Renal cortex interstitium (tissue), 11 donors: ENCODE data around the gene GOLGA6L7. TPM values are rescaled to one million over a fixed set of nuclear protein-coding genes. Genes with fewer than 3 reads are reported as not detected.
"Not testable (repeated sequence)": the region's sequence is repeated elsewhere in the genome, so short reads cannot be mapped to it uniquely, and the experiment has no call there.

Source experiments
- DNase-seq, 11 donors: peaks; one replicate each; pipeline ENCODE4 v3.0.0-alpha.2; 2013; ENCODE audit warnings: low read depth in 9 of 11, low spot score in 4 of 11; ENCODE audit errors: extremely low read depth in 1 of 11
- polyA plus RNA-seq, 3 donors: library from polyadenylated mRNA; unstranded; fragments of 120-200 nt; gene quantifications; one replicate each; pipeline ENCODE4 v1.2.1, GENCODE V29; 2013; ENCODE audit not compliant: insufficient read length in 3 of 3

GOLGA6L7 gene
- polyA plus RNA-seq, 3 donors = 0.25 to 1.1 (median 0.32) TPM

DNA sequence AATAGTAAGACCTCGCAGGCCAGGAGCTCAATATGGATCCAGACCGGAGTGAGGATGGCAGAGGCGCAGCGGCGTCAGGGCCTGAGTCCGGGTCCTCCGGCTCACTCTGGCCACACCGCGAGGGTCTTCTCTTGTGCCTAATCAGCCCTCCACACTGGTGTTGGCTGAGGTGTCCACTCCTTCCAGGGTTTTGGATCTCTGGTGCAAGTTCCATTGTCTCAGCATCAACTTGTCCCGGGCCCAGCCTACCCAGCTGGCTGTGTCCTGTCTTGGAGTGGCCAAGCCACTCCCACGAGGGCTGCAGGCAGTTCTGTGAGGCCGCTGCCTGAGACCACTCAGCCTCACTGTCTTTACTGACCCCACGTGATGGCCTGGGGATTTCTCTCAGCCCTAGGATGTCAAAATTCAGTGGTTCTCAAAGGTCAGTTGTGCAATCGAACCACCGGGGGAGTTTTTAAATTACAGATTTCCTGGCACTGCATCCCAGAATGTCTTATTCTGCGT lies 12.6 kb upstream of the GOLGA6L7 start:
- DNase-seq = no peak

DNA sequence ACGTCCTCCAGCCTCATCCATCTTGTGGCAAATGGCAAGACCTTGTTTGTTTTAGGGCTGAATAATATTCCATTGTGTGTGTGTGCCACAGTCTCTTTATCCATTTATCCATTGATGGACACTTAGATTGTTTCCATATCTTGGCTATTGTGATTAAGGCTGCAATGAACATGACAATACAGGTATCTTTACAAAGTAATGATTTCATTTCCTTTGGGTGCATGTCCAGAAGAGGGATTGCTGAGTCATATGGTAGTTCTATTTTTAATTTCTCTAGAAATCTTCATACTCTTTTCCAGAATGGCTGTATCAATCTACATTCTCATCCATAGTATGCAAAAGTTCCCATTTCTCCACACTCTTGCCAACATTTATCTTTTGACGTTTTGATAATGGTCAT lies 6.1 kb upstream of the GOLGA6L7 start:
- not testable (repeated sequence) for DNase-seq

DNA sequence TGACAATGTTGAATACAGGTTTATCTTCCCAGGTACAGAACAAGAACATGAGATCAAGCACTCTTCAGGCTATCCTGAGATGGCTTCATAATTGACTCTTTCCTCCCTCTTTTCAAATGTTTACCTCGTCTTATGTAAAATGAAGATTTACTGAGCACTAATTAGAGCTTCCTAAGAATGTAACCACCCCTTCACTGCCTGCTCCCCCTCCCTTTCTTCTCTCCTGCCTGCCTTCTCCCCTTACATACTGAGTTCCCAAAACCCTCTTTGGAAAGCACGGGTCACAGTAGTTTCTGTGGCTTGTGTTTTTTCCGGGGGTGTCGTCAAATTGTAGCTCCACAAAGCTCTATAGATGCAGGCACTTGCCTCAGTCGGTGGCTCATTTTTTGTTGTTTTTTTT lies 5.2 kb upstream of the GOLGA6L7 start:
- DNase-seq = not testable (repeated sequence)

DNA sequence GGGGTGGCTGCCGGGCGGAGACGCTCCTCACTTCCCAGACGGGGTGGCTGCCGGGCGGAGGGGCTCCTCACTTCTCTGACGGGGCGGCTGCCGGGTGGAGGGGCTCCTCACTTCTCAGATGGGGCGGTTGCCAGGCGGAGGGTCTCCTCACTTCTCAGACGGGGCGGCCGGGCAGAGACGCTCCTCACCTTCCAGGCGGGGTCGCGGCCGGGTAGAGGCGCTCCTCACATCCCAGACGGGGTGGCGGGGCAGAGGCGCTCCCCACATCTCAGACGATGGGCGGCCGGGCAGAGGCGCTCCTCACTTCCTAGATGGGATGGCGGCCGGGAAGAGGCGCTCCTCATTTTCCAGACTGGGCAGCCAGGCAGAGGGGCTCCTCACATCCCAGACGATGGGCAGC lies 1.3 kb upstream of the GOLGA6L7 start:
- not testable (repeated sequence) for DNase-seq

DNA sequence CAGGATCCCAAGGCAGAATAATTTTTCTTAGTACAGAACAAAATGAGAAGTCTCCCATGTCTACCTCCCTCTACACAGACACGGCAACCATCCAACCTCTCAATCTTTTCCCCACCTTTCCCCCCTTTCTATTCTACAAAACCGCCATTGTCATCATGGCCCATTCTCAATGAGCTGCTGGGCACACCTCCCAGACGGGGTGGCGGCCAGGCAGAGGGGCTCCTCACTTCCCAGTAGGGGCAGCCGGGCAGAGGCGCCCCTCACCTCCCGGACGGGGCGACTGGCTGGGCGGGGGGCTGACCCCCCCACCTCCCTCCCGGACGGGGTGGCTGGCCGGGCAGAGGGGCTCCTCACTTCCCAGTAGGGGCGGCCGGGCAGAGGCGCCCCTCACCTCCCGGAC lies 827 bp upstream of the GOLGA6L7 start:
- DNase-seq = not testable (repeated sequence)

DNA sequence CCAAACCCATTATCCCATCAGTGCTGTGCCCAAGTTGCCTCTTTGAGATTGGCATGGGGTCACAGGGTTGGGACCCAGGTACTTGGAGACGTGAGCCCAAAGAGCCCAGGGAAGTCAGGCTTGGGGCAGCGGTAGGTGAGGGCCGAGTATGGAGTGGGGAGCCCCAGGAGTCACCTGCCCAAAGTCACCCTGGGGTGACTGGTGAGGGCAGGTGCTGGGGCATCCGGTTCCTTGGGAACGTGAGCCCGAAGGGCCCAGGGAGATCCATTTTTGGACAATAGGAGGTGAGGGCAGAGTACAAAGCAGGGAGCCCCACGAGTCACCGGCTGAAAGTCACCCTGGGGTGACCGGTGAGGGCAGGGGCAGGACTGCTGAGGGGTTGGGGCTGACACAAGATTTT lies 485 bp downstream of the GOLGA6L7 start:
- DNase-seq = not testable (repeated sequence)

DNA sequence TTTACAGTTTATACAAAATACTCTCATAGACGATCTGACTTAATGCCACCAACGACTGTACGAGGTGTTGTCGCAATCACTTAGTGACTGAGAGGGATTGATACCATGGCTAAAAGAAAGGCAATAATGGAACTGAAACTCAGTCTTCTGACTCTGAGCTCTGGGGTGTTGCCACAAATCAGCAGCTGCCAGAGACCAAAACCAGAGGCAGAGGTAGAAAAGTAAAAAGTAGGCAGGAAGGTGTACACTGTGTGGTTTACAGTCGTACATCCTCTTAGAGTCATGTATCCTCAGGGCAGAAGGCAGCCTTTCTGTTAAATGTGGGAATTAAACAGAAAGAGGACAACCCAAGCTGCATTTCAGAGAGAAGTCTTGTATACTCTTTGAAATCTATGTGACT lies 1.2 kb downstream of the GOLGA6L7 start:
- DNase-seq = not testable (repeated sequence)

DNA sequence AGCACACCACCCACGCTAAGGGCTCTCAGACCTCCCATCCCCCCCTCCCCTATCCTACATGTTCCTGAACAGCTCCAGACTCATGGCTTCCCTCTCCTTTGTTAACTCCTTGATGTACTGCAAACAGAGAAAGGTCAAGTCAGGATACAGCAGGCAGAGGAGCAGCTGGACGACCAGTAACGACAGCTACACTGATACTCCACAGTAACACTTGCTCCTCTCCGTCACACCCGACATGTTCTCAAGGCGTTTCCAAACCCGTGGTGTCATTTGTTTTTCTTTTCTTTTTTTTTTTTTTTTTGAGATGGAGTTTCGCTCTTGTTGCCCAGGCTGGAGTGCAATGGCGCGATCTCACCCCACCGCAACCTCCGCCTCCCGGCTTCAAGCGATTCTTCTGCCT lies 4.3 kb downstream of the GOLGA6L7 start:
- DNase-seq = not testable (repeated sequence)

DNA sequence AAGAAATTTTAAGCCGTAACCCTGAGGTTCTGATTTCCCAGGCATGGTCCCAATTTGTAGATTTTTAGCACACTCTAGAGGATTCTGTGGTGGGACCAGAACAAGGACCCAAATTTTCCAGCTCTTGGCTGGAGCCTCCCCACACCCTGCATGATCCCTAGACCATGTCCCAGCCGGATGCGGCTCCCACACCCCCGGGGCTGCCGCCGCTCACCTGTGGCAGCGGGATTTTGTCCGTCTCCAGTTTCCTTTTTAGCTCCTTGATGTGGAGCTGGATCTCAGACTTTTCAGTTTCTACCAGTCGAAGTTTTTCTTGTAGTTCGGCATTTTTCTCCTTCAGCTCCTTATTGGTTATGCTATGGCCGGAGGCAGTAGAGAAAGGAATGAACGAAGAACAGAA lies 4.9 kb downstream of the GOLGA6L7 start:
- not testable (repeated sequence) for DNase-seq

DNA sequence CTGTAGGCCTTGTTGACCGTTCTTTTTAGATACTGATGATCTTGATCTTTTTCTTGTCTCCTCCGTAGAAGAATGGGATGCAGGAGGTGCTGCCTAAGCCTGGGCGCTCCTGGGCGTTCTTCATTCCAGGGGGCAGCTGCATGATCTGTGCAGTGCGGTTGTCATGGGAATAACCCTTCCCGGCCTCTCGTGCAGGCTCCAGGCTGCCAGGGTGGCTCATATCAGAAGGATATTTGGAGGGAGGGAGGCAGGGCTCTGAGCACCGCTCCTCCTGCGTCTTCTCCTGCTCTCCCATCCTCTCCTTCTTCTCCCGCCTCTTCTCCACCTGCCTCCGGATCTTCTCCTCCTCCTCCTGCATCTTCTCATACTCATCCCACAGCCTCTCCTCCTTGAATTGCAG lies 6.2 kb downstream of the GOLGA6L7 start:
- DNase-seq = not testable (repeated sequence)

DNA sequence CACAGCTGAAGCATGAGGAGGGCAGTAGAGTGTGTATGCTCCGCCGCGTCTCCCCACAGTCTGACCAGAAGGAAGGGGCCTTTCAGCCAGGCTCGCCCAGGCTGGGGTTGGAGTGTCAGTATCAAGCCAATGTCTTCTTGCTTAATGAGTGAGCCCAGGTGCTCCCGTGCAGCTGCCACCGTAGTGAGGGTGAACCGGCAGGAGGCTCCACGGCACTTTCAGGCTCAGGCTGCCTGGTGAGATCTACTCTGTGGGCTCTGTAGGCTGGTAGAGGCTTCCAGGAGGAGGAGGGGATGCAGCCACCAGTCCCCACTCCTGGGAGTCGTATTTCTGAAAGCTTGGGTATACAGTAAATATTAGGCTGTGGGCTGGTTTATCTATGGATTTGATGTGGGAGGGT lies 8.2 kb downstream of the GOLGA6L7 start:
- DNase-seq = not testable (repeated sequence)

DNA sequence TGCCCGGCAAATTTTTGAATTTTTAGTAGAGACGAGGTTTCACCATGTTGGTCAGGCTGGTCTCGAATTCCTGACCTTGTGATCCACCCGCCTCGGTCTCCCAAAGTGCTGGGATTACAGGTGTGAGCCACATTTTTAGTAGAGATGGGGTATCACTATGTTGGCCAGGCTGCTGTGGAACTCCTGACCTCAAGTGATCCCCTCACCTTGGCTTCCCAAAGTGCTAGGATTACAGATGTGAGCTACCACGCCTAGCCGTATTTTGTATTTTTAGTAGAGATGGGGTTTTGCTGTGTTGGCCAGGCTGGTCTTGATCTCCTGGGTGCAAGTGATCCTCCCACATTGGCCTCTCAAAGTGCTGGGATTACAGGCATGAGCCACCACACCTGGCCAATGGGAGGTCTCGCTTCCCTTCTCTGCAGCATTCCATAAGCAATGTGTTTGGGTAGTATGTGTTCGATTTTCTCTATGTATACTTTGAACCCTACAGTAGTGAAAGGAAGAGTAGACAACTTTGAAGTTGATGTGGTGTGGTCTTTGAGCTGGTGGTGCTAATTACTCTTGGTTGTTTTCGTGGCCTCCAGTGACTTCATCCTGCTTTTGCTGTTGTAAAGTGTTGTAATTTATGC lies 13.4 kb downstream of the GOLGA6L7 start:
- DNase-seq = not testable (repeated sequence)

DNA sequence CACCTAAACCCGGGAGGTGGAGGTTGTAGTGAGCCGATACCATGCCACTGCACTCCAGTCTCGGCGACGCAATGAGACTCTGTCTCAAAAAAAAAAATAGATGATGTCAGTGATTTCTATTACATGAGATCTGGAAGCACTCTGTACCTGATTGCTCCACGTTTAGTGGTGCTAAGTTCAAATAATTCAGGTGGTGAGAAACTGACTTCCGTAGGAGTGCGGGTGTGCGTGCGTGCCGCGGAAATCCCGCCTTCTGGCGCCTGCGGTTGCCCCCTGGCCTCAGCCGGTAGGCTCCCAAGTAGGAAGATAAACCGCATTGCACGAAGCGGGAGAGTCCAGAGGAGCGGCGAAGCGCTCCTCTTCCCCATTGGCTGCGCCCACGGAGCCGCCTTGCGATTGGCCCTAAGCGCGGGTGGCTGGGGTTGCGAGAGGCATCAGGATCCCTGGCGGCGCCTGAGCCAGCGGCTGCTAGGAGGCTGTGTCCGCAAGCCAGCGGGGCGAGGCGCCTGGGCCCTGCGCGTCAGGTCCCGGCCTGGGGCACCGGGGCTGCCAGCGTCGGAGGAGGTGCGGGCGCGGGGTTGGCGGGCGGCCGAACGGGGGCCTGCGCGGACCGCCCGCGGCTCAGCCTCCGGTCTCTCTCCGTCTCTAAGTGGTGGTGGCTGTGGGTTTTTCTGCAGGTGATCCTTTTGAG lies 16.4 kb downstream of the GOLGA6L7 start:
- peak; percentile 18 to 60 (median 48) for DNase-seq

DNA sequence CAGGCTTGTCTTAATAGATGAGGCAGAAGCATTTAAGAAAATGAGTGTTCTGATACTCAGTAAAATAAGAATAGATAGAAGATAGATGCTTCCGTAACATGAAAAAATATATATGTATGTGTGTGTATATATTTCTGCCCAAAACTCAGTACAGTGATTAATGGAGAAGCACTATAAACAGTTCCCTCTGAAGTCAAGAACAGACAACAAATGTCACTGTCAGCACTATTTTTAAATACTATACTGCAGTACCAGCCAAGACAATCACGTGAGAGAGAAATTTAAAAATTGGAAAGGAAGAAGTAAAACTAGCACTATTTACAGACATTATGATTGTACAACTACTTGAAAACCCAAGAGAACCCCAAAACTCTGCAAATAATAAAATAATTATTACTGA lies 27.0 kb downstream of the GOLGA6L7 start:
- DNase-seq = not testable (repeated sequence)

DNA sequence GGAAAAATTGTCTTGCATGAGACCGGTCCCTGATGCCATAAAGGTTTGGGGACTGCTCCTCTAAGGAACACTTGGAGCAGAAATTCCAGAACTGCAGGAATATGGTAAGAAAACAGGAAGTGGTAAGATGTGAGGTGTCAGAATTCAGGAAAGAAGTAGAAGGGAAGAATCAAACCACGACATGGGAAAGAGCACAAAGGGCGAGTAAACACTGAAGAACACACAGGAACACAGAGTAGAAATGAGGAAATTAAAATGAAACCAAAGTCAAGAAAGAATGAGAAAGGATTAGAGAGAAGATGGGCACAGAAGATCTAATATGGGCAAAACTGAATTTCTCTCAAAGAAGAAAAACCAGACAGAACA lies 28.5 kb downstream of the GOLGA6L7 start:
- not testable (repeated sequence) for DNase-seq

DNA sequence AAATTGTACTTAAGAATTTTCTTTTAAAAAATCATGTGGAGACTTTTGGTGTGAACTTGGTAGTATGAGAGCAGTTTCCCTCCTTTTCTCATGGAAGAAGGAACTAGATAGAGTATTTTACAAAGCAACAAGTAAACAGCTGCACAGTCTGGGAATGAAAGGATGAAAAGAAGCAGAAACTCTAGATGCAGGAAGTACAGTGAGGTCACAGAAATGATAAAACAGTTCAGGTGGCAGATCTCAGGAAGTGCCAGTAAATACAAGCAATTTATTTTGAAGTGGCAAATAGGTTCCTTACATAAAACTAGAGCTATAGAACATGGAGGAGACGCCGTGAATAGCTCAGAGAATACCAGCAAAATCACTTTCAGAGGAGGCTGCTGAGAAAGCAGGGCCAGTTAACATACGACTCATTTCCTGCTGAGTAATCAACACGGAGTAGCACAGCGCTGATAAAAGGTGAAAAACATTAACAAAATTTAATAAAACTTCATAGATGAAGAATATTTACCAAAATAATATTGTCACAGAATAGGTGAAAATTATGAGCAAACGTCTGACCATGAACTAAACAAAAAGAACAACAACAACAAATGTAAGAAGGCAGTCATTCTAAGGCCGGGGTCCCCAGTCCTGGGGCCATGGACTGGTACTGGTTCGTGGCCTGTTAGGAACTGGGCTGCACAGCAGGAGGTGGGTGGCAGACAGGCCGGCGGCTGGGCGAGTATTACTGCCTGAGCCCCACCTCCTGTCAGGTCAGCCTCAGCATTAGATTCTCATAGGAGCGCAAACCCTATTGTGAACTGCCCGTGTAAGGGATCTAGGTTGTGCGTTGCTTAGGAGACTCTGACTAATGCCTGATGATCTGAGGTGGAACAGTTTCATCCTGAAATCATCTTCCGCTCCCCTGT lies 29.2 kb downstream of the GOLGA6L7 start:
- DNase-seq = not testable (repeated sequence)

DNA sequence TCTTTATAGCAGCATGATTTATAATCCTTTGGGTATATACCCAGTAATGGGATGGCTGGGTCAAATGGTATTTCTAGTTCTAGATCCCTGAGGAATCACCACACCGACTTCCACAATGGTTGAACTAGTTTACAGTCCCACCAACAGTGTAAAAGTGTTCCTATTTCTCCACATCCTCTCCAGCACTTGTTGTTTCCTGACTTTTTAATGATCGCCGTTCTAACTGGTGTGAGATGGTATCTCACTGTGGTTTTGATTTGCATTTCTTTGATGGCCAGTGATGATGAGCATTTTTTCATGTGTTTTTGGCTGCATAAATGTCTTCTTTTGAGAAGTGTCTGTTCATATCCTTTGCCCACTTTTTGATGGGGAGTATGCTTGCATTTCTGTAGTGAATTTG lies 30.3 kb downstream of the GOLGA6L7 start:
- not testable (repeated sequence) for DNase-seq

DNA sequence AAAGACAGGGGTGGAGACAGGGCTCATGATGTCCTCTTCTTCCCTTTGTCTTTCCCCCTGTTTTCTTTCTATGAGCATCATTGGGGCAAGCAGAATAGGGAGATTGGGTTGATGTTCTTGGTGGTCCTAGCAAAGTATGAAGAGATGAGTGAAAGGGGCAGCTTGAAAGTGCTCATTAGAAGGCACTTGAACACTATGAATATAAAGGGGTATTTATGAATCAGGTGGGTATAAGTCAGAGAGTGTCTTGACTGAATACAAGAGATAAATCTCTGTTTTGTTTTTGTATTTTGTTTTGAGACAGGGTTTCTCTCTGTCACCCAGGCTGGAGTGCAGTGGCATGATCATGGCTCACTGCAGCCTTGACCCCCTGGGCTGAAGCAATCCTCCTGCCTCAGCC lies 34.4 kb downstream of the GOLGA6L7 start:
- not testable (repeated sequence) for DNase-seq

DNA sequence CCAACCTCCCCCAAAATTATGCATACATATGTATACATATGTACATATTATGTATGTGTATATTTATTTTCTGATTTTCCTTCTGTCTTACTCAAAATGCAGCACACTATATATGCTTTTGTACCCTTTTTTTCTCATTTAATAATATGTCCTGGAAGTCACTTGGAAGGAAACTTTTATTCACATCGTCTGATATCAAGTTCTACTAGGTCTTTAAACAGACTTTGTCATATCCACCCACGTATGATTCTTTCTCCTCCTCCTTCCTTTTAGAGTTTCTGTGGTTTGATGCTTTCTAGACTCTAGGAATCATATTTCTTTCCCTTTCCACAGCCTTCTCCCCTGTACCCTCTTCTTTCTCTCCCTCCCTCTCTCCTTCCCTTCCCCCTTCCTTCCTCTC lies 35.1 kb downstream of the GOLGA6L7 start:
- not testable (repeated sequence) for DNase-seq
